ENCODE results near the gene LRRC41. TPM values are rescaled to one million over a fixed set of nuclear protein-coding genes. Genes with fewer than 3 reads are reported as not detected.

LRRC41 gene
- polyA plus RNA-seq, 1 of the 3 experiments (the other 2 are of a cell fraction), result 59.3 TPM

DNA sequence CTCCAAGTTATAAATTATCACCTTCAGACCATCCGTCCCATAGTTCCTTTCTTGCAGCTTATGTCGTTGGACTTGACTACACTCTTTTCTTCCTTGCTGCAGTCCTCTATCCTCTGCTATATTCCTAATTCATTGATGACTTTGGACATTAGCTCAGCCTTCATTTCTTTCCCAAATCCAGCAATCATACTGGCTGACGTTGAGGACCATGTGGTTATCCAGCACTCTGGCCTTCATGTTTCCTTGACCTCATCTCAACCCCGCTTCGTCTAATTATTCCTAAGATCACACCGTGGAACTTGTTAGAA is 28.4 kb downstream of the LRRC41 start:
- ChIA-PET POLR2A (no interaction called here), CTCF (interaction anchor here (1.3 to 1.4 kb wide), 2 partner anchors 29 to 51 kb away, joined by 5 read pairs; no protein-coding TSS in a partner anchor)
- H3K4me2 ChIP-seq, result no peak overlapping the region
- no peaks in the 10 kb centered on the region for H3K4me1 ChIP-seq (ENCODE audit: control insufficient read depth in 1 of 2, insufficient read depth in 2 of 2, low read depth in 1 of 2, low read length in 1 of 2)
- no peak overlapping the region for H2AFZ ChIP-seq (ENCODE audit: low read depth)
- H3K9ac ChIP-seq, result no peak overlapping the region
- no peak overlapping the region for H3K27ac ChIP-seq (ENCODE audit: low read depth in 2 of 2, low read length in 1 of 2)
- H3K4me3 ChIP-seq (ENCODE audit: low read depth in 2 of 2, low read length in 1 of 2), result no peak overlapping the region
- DNase-seq, result no peak
- WGBS (ENCODE audit: low lambda C conversion rate), result 99% methylated on average over 6 of the region's 6 CpGs
- no peaks in the 10 kb centered on the region for H3K27me3 ChIP-seq (ENCODE audit: insufficient read depth)
- peaks cover 4% of the 10 kb centered on the region for H3F3A ChIP-seq (replicated peaks; ENCODE audit: insufficient read depth)
- no peaks in the 10 kb centered on the region for H3K9me3 ChIP-seq
- H3K9me2 ChIP-seq, result no peaks in the 10 kb centered on the region
- TF ChIP-seq RAD21 (IDR thresholded peaks at IDR 0.05; ENCODE audit: low read length) (no peak), ELF1 (IDR thresholded peaks at IDR 0.05) (no peak), FOXJ3 (CRISPR knock-in tag; IDR thresholded peaks at IDR 0.05) (no peak), MXI1 (IDR thresholded peaks at IDR 0.05; ENCODE audit: low read depth, low read length) (no peak)
- TF ChIP-seq, protein P1, sequence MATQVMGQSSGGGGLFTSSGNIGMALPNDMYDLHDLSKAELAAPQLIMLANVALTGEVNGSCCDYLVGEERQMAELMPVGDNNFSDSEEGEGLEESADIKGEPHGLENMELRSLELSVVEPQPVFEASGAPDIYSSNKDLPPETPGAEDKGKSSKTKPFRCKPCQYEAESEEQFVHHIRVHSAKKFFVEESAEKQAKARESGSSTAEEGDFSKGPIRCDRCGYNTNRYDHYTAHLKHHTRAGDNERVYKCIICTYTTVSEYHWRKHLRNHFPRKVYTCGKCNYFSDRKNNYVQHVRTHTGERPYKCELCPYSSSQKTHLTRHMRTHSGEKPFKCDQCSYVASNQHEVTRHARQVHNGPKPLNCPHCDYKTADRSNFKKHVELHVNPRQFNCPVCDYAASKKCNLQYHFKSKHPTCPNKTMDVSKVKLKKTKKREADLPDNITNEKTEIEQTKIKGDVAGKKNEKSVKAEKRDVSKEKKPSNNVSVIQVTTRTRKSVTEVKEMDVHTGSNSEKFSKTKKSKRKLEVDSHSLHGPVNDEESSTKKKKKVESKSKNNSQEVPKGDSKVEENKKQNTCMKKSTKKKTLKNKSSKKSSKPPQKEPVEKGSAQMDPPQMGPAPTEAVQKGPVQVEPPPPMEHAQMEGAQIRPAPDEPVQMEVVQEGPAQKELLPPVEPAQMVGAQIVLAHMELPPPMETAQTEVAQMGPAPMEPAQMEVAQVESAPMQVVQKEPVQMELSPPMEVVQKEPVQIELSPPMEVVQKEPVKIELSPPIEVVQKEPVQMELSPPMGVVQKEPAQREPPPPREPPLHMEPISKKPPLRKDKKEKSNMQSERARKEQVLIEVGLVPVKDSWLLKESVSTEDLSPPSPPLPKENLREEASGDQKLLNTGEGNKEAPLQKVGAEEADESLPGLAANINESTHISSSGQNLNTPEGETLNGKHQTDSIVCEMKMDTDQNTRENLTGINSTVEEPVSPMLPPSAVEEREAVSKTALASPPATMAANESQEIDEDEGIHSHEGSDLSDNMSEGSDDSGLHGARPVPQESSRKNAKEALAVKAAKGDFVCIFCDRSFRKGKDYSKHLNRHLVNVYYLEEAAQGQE (IDR thresholded peaks at IDR 0.05; ENCODE audit: low read depth, low read length), result no peak
- H4K20me1 ChIP-seq (ENCODE audit: insufficient read depth), result no peaks in the 10 kb centered on the region
- H3K36me3 ChIP-seq (replicated peaks in 1 of 2; ENCODE audit: control insufficient read depth in 1 of 2, insufficient read depth in 2 of 2, low read length in 1 of 2), result peaks cover 20 to 37% of the 10 kb centered on the region in 2 experiments
- H3K79me2 ChIP-seq (ENCODE audit: insufficient read depth), result no peaks in the 10 kb centered on the region

DNA sequence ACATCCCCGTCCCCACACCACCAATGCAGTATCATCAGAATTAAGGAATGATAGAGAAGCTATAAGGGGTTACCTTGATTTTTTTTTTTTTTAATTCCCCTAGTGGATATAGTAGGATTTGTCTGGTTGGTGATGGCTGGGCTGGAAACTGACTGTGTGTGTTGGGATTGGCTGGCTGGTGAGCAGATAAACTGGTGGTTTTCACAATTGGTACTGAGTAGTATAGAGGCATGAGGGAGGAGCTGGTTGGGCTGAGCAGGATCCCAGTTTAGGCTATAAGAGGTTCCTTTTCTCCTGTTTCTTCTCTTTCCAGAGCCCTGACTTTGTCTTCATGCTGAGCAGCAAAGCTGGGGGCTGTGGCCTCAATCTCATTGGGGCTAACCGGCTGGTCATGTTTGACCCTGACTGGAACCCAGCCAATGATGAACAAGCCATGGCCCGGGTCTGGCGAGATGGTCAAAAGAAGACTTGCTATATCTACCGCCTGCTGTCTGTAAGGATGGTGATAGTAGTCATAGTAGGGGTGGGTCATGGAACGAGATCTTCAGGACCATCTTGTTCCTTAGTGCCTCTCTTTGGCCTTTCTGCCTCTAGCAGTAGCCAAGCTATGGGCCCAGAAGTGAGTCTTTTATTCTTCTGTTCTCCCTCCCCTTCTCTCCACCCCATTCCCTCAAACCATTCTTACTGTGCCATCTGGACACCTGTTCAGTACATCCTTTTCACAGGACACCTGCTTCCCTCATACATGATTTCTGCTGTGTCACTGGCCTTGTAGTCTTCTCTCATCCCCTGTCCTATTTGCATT is 29.0 kb downstream of the LRRC41 start:
- H3F3A ChIP-seq (replicated peaks; ENCODE audit: insufficient read depth), result peaks cover 4% of the 10 kb centered on the region
- CTCF ChIA-PET, result interaction anchor here (0.7 to 1.7 kb wide), 6 partner anchors 14 to 74 kb away, joined by 3 to 5 read pairs (median 4); no protein-coding TSS in a partner anchor
- no peak overlapping the region for H3K4me3 ChIP-seq (ENCODE audit: low read depth in 2 of 2, low read length in 1 of 2)
- H3K79me2 ChIP-seq (ENCODE audit: insufficient read depth), result no peaks in the 10 kb centered on the region
- DNase-seq, result no peak
- no peaks in the 10 kb centered on the region for H3K9me3 ChIP-seq
- H3K27ac ChIP-seq (ENCODE audit: low read depth in 2 of 2, low read length in 1 of 2), result no peak overlapping the region
- no peaks in the 10 kb centered on the region for H3K9me2 ChIP-seq
- H3K4me2 ChIP-seq, result no peak overlapping the region
- H3K36me3 ChIP-seq (replicated peaks in 1 of 2; ENCODE audit: control insufficient read depth in 1 of 2, insufficient read depth in 2 of 2, low read length in 1 of 2), result peaks cover 18 to 32% of the 10 kb centered on the region in 2 experiments
- POLR2A ChIA-PET, result interaction anchor here (1.0 kb wide), 1 partner anchor 28 kb away, joined by 5 read pairs; no protein-coding TSS in a partner anchor
- 95% methylated on average over 6 of the region's 6 CpGs for WGBS (ENCODE audit: low lambda C conversion rate)
- H3K27me3 ChIP-seq (ENCODE audit: insufficient read depth), result no peaks in the 10 kb centered on the region
- H3K9ac ChIP-seq, result no peak overlapping the region
- TF ChIP-seq POLR2AphosphoS5 (IDR thresholded peaks at IDR 0.05; ENCODE audit: low read depth, low read length), result no peak
- TF ChIP-seq, protein P2, sequence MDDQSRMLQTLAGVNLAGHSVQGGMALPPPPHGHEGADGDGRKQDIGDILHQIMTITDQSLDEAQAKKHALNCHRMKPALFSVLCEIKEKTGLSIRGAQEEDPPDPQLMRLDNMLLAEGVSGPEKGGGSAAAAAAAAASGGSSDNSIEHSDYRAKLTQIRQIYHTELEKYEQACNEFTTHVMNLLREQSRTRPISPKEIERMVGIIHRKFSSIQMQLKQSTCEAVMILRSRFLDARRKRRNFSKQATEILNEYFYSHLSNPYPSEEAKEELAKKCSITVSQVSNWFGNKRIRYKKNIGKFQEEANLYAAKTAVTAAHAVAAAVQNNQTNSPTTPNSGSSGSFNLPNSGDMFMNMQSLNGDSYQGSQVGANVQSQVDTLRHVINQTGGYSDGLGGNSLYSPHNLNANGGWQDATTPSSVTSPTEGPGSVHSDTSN (IDR thresholded peaks at IDR 0.05), result no peak
- TF ChIP-seq FOXM1 (IDR thresholded peaks at IDR 0.05; ENCODE audit: low read depth), result no peak
- no peak for TF ChIP-seq FOXJ3 (CRISPR knock-in tag; IDR thresholded peaks at IDR 0.05)
- no peak for TF ChIP-seq TAF1 (IDR thresholded peaks at IDR 0.05; ENCODE audit: borderline replicate concordance, low read depth, low read length)
- TF ChIP-seq EZH2phosphoT487 (IDR thresholded peaks at IDR 0.05; ENCODE audit: borderline replicate concordance, low read depth), result no peak
- TF ChIP-seq JUND (IDR thresholded peaks at IDR 0.05), result no peak
- no peak for TF ChIP-seq YY1 (IDR thresholded peaks at IDR 0.05; ENCODE audit: low read depth)
- TF ChIP-seq CHD2 (IDR thresholded peaks at IDR 0.05; ENCODE audit: low read length, partially characterized antibody), result no peak
- TF ChIP-seq, protein P3, sequence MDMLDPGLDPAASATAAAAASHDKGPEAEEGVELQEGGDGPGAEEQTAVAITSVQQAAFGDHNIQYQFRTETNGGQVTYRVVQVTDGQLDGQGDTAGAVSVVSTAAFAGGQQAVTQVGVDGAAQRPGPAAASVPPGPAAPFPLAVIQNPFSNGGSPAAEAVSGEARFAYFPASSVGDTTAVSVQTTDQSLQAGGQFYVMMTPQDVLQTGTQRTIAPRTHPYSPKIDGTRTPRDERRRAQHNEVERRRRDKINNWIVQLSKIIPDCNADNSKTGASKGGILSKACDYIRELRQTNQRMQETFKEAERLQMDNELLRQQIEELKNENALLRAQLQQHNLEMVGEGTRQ (IDR thresholded peaks at IDR 0.05; ENCODE audit: borderline replicate concordance, low read depth, low read length), result no peak
- no peaks in the 10 kb centered on the region for H4K20me1 ChIP-seq (ENCODE audit: insufficient read depth)
- no peak overlapping the region for H2AFZ ChIP-seq (ENCODE audit: low read depth)
- no peaks in the 10 kb centered on the region for H3K4me1 ChIP-seq (ENCODE audit: control insufficient read depth in 1 of 2, insufficient read depth in 2 of 2, low read depth in 1 of 2, low read length in 1 of 2)

All from SK-N-SH (cell line).